ENCODE measurements around the gene ISG15. TPM values are rescaled to one million over a fixed set of nuclear protein-coding genes. Genes with fewer than 3 reads are reported as not detected.

ISG15 gene
- total and polyA plus RNA-seq, 8 donors, result 8.3 to 90.0 (median 15.7) TPM

DNA sequence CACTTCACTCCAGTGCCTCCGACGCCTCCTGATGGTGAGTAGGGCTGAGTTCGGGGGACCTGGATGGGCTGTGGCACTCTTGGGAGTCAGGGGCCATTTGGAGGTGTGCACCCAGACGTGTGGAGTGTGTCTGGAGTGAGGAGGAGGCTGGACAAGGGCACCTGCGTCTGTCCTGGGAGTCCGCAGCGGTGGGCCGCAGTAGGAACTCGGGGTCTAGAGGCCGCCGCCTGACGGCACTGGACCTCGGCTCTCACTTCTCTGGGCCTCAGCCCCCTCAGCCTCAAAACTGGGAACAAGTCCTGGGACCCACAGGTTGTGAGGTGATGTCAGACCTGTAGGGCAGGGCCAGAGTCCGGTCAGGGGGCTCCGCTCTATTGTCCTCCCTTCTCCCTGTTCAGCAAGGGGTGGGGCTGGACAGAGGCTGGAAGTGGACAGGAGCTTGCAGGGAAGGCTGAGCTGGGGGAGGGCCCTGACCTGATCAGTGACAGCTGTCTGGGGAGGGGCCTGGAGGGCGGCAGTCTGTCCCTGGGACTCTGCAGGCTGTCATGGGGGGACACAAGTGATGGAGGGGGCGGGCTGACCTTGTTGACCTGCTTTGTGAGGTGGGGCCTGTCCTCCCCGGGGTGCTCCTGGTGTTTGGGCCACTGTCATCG lies 22.1 kb downstream of the ISG15 start:
- no peak for ATAC-seq
- peaks cover 18 to 39% of the 10 kb centered on the region in 2 donors for H3K4me1 ChIP-seq

DNA sequence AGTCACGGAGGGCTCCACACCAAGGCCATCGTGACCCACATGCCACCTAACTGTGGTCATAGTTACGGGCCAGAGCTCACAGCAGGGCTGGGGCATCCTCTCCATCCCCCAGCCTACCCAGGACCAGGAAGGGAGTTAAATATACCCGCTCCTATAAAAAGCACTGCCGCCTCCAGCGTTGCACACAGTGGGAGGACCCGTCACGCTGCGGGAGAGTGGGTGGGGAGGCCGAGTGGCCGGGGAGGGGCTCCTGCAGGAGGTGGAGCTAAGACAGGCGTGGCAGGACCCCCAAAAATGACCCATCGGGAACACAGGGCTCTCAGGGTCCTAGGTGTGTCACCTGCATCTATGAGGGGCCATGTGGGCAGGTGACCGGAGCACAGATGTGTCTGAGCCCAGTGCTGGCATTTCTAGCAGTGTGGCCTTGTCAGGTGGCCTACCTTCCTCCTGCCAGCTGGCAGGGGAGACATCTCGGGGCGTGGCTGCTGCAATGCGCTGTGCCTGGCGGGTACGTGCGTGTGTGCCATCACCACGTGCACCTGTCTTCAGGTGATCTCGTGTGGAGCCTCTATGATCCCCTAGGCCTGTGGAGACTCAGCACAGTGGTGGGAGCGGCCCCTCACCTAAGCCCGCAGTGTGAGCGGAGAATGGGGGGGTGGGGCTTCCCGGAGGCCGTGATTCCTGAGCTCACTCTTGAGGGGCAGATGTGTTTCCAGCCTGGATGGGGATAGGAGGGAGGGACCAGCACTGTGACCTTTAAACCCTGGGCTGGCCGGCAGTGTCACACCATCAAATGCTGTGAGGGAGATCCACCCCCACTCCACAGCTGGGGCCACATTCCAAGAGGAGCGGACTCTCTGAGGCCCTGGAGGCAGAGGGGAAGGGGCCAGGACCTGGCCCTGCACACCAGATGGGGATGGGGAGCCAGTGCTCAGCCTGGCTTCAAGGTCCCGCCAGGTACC lies 24.4 kb downstream of the ISG15 start:
- H3K4me1 ChIP-seq, result peaks cover 17 to 36% of the 10 kb centered on the region in 2 donors
- no peak for DNase-seq
- intact Hi-C loops (cut with DNase I), result no loop called here
- H3K4me3 ChIP-seq, result no peak overlapping the region
- H3K27ac ChIP-seq, result no peak overlapping the region
- TF ChIP-seq, protein P1, sequence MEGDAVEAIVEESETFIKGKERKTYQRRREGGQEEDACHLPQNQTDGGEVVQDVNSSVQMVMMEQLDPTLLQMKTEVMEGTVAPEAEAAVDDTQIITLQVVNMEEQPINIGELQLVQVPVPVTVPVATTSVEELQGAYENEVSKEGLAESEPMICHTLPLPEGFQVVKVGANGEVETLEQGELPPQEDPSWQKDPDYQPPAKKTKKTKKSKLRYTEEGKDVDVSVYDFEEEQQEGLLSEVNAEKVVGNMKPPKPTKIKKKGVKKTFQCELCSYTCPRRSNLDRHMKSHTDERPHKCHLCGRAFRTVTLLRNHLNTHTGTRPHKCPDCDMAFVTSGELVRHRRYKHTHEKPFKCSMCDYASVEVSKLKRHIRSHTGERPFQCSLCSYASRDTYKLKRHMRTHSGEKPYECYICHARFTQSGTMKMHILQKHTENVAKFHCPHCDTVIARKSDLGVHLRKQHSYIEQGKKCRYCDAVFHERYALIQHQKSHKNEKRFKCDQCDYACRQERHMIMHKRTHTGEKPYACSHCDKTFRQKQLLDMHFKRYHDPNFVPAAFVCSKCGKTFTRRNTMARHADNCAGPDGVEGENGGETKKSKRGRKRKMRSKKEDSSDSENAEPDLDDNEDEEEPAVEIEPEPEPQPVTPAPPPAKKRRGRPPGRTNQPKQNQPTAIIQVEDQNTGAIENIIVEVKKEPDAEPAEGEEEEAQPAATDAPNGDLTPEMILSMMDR (IDR thresholded peaks at IDR 0.05), result no peak
- no peak for ATAC-seq
- no peaks in the 10 kb centered on the region for H3K9me3 ChIP-seq
- H3K36me3 ChIP-seq, result no peaks in the 10 kb centered on the region
- peaks cover 13 to 86% of the 10 kb centered on the region in 2 donors for H3K27me3 ChIP-seq

More for the DNA sequence above, 22.1 kb downstream of the ISG15 start:
- H3K4me3 ChIP-seq, result no peak overlapping the region
- intact Hi-C loops (cut with DNase I), result no loop called here
- TF ChIP-seq, protein P1 (IDR thresholded peaks at IDR 0.05), result no peak
- no peak for DNase-seq
- no peaks in the 10 kb centered on the region for H3K36me3 ChIP-seq
- H3K9me3 ChIP-seq, result no peaks in the 10 kb centered on the region
- H3K27me3 ChIP-seq, result peaks cover 13 to 90% of the 10 kb centered on the region in 2 donors
- no peak overlapping the region for H3K27ac ChIP-seq

DNA sequence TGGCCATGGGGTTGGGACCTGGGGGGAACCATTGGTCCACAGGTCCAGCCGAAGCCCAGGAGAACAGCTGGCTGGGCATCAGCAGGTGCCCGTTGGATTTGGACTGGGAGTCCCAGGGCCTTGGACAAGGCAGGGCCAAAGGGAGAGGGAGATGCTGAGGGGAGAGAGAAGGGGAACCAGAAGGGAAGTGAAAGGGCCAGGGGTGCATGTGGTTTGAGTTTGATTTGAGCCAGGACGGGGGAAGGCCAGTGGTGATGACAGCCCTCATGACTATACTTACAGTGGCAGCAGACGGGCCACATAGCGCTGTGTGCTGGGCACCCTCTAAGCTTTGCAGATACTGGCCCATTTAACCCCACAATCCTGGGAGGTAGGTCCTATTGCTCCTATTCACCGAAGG lies 25.4 kb downstream of the ISG15 start:
- DNase-seq, result no peak
- Histone ChIP-seq H3K4me1 (peaks cover 13 to 28% of the 10 kb centered on the region in 2 donors), H3K9me3 (no peaks in the 10 kb centered on the region), H3K27me3 (peaks cover 9 to 76% of the 10 kb centered on the region in 2 donors), H3K36me3 (peaks cover 0 to 8% of the 10 kb centered on the region in 2 donors), H3K27ac (no peak overlapping the region), H3K4me3 (no peak overlapping the region)
- TF ChIP-seq, protein P1 (IDR thresholded peaks at IDR 0.05), result no peak
- intact Hi-C loops (cut with DNase I), result no loop called here
- ATAC-seq, result no peak

DNA sequence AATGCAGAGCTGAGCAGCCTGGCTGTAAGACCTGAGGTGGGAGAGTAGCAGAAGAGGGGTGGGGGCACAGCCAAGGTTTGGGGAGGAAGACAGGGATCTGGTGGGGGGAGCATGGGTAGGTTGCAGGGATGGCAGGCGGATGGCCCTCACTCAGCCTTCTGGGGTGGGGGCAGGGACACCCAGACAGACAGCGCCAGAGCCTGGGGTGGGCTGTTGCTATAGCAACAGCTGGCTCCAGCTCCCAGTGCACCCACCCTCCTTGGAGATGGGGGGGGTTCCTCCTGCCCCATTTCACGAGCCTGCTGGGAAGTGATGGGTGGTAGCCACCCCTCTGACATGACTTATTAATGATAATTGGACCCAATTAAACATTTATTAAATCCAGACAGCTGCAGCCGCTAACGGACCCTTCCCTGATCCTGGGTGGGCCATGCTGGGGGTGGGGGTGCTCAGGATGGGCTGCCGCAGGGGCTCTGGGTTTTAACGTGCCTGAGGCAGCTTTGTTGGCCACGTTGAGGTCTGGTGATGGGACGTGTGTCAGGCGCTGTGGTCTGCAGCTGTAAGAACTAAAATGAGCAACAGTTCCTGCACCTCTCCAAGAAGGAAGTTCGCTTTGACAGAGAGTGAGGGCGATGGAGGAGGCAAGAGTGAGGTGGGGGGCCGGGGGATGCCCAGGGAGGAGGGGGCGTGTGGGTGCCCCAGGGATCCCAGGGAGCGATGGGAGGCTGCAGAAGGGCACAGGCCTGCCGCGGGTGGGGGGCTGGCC lies 26.0 kb downstream of the ISG15 start:
- no peak overlapping the region for H3K27ac ChIP-seq
- H3K36me3 ChIP-seq, result peaks cover 0 to 15% of the 10 kb centered on the region in 2 donors
- no peak for DNase-seq
- intact Hi-C loops (cut with DNase I), result no loop called here
- H3K9me3 ChIP-seq, result no peaks in the 10 kb centered on the region
- H3K27me3 ChIP-seq, result peaks cover 4 to 70% of the 10 kb centered on the region in 2 donors
- H3K4me1 ChIP-seq, result peaks cover 13 to 21% of the 10 kb centered on the region in 2 donors
- H3K4me3 ChIP-seq, result no peak overlapping the region
- ATAC-seq, result no peak
- TF ChIP-seq, protein P1 (IDR thresholded peaks at IDR 0.05), result no peak
